ENCODE results near the gene SLC22A31.
"Not testable (repeated sequence)": the region's sequence is repeated elsewhere in the genome, so short reads cannot be mapped to it uniquely, and the experiment has no call there.

Gene SLC22A31

GRCh38 chr16:89187032-89187769 is 13.1 kb downstream of the SLC22A31 start:
- DNase-seq (ENCODE audit: low read depth), result peak; percentile 38
- H3K4me3 ChIP-seq (replicated peaks; ENCODE audit: low read depth, low read length), result no peak overlapping the region
- TF ChIP-seq CTCF (IDR thresholded peaks at IDR 0.05; ENCODE audit: low read length, missing control alignments), result no peak

GRCh38 chr16:89186593-89187031 is 13.7 kb downstream of the SLC22A31 start:
- DNase-seq (ENCODE audit: low read depth), result peak; percentile 11
- H3K4me3 ChIP-seq (replicated peaks; ENCODE audit: low read depth, low read length), result not testable (repeated sequence)

GRCh38 chr16:89185887-89186592 is 14.3 kb downstream of the SLC22A31 start:
- H3K4me3 ChIP-seq (replicated peaks; ENCODE audit: low read depth, low read length); DNase-seq (ENCODE audit: low read depth): not testable (repeated sequence)

GRCh38 chr16:89184933-89185794 is 15.2 kb downstream of the SLC22A31 start:
- H3K4me3 ChIP-seq (replicated peaks; ENCODE audit: low read depth, low read length), result no peak overlapping the region
- no peak for DNase-seq (ENCODE audit: low read depth)
- TF ChIP-seq CTCF (IDR thresholded peaks at IDR 0.05; ENCODE audit: low read length, missing control alignments), result no peak

GRCh38 chr16:89184677-89184932 is 15.7 kb downstream of the SLC22A31 start:
- DNase-seq (ENCODE audit: low read depth), result no peak
- TF ChIP-seq CTCF (IDR thresholded peaks at IDR 0.05; ENCODE audit: low read length, missing control alignments), result no peak
- no peak overlapping the region for H3K4me3 ChIP-seq (replicated peaks; ENCODE audit: low read depth, low read length)

- no peak overlapping the region for H3K4me3 ChIP-seq (replicated peaks; ENCODE audit: low read depth, low read length)
- DNase-seq (ENCODE audit: low read depth), result no peak
- TF ChIP-seq CTCF (IDR thresholded peaks at IDR 0.05; ENCODE audit: low read length, missing control alignments), result no peak
Observed at GRCh38 chr16:89183975-89184676, 16.2 kb downstream of the SLC22A31 start.

- no peak for TF ChIP-seq CTCF (IDR thresholded peaks at IDR 0.05; ENCODE audit: low read length, missing control alignments)
Observed at GRCh38 chr16:89183463-89183862, 16.9 kb downstream of the SLC22A31 start.

More at GRCh38 chr16:89183463-89183862, 16.9 kb downstream of the SLC22A31 start:
- DNase-seq (ENCODE audit: low read depth), result no peak
- H3K4me3 ChIP-seq (replicated peaks; ENCODE audit: low read depth, low read length), result no peak overlapping the region
